A549 (cell line): Measurements from ENCODE around the gene HOXD9. TPM values are rescaled to one million over a fixed set of nuclear protein-coding genes. Genes with fewer than 3 reads are reported as not detected.

Source experiments
- ATAC-seq, 2 experiments: fragments of 200-7000 bp in 1 of 2; fragments of >200 bp in 1 of 2; cut with Nextera tagmentation in 1 of 2; cut with Tn5 transposase in 1 of 2; 3 replicates each; pipeline versions ENCODE4 v1.8.0 to v1.9.1; 2018 to 2020; ENCODE audit warnings: mild to moderate bottlenecking in 1 of 2, moderate library complexity in 1 of 2
- CTCF ChIA-PET: fragments of 300-600 bp; sonication (Branson Sonifier 250); formaldehyde crosslinking; extraction: SDS; loops from one replicate; lab custom pipeline; 2021; ENCODE audit warnings: antibody characterized with exemption, inconsistent platforms; lab: Yijun Ruan, JAX
- POLR2A ChIA-PET: fragments of 350-600 bp; formaldehyde crosslinking; extraction: SDS; loops from one replicate; lab custom pipeline; 2021; ENCODE audit warnings: antibody characterized with exemption, inconsistent platforms; lab: Yijun Ruan, JAX
- DNase-seq, 2 experiments: peaks; one replicate each; pipeline versions ENCODE4 v3.0.0 to v3.0.0-alpha.2; 2011 to 2016; ENCODE audit warnings: low read depth in 1 of 2, low spot score in 1 of 2
- FAIRE-seq: peaks from 2 replicates; lab custom pipeline; 2011; peaks lifted over from hg19 to GRCh38; lab: Jason Lieb, UNC
- H3K27ac ChIP-seq, 2 experiments: fragments of >200 bp; sonication (Bioruptor Twin); formaldehyde crosslinking; 3 replicates each; pipeline ENCODE4 v1.5.1; 2016 to 2017
- H3K4me1 ChIP-seq: fragments of >200 bp; sonication (Bioruptor Twin); formaldehyde crosslinking; 3 replicates; pipeline ENCODE4 v1.6.1; 2016
- H3K4me2 ChIP-seq: fragments of >200 bp; sonication (Bioruptor Twin); formaldehyde crosslinking; 3 replicates; pipeline ENCODE4 v1.6.1; 2016
- H3K4me3 ChIP-seq: fragments of >200 bp; sonication (Bioruptor Twin); formaldehyde crosslinking; 3 replicates; pipeline ENCODE4 v1.5.1; 2016
- H3K9me3 ChIP-seq: fragments of >200 bp; sonication (Bioruptor Twin); formaldehyde crosslinking; 3 replicates; pipeline ENCODE4 v1.6.1; 2016
- ATOH8 ChIP-seq: fragments of 250-450 bp; sonication (Bioruptor Pico); IDR thresholded peaks from 2 replicates; pipeline ENCODE4 v1.5.0; 2020; ENCODE audit warnings: low read depth, mild to moderate bottlenecking, moderate library complexity
- CBX2 ChIP-seq: fragments of 200-600 bp; sonication (generic); IDR thresholded peaks from 2 replicates; pipeline ENCODE4 v1.6.1; 2016; ENCODE audit warnings: low read depth, mild to moderate bottlenecking, borderline replicate concordance
- CEBPB ChIP-seq, 2 experiments: fragments of >200 bp in 1 of 2; sonication (Bioruptor Twin) in 1 of 2; formaldehyde crosslinking in 1 of 2; IDR thresholded peaks; 2 replicates each; pipeline ENCODE4 v1.6.1; 2012 to 2016
- CHD2 ChIP-seq: fragments of 150-350 bp; IDR thresholded peaks from 2 replicates; pipeline ENCODE4 v1.6.1; 2014; ENCODE audit warnings: low read length; ENCODE audit not compliant: partially characterized antibody
- E2F6 ChIP-seq: IDR thresholded peaks from 2 replicates; pipeline ENCODE4 v1.6.1; 2012; ENCODE audit warnings: low read depth, borderline replicate concordance
- EHF ChIP-seq: fragments of 250-450 bp; sonication (Bioruptor Pico); IDR thresholded peaks from 2 replicates; pipeline ENCODE4 v1.5.0; 2020; ENCODE audit warnings: mild to moderate bottlenecking
- ESRRA ChIP-seq: fragments of 150-350 bp; IDR thresholded peaks from 2 replicates; pipeline ENCODE4 v1.6.1; 2014; ENCODE audit warnings: mild to moderate bottlenecking, low read length, borderline replicate concordance
- FOSL2 ChIP-seq, 2 experiments: fragments of 450-650 bp in 1 of 2; fragments of >200 bp in 1 of 2; sonication (Bioruptor Twin) in 1 of 2; formaldehyde crosslinking; IDR thresholded peaks; 2 replicates each; pipeline versions ENCODE4 v1.5.0 to v1.6.1; 2016 to 2020; ENCODE audit warnings: mild to moderate bottlenecking in 1 of 2, moderate library complexity in 1 of 2
- FOXS1 ChIP-seq: fragments of 250-450 bp; sonication (Bioruptor Pico); IDR thresholded peaks from 2 replicates; pipeline ENCODE4 v1.5.0; 2020; ENCODE audit warnings: mild to moderate bottlenecking, moderate library complexity
- GATA3 ChIP-seq: IDR thresholded peaks from 2 replicates; pipeline ENCODE4 v1.6.1; 2012; ENCODE audit warnings: borderline replicate concordance
- JUN ChIP-seq, 2 experiments: fragments of >200 bp; sonication (Bioruptor Twin); formaldehyde crosslinking; IDR thresholded peaks; 2 replicates in 1 of 2; 3 replicates in 1 of 2; pipeline ENCODE4 v1.6.1; 2016 to 2017
- JUNB ChIP-seq: fragments of >200 bp; sonication (Bioruptor Twin); formaldehyde crosslinking; IDR thresholded peaks from 2 replicates; pipeline ENCODE4 v1.6.1; 2016
- MAFK ChIP-seq: fragments of 450-650 bp; IDR thresholded peaks from 2 replicates; pipeline ENCODE4 v1.6.1; 2014; ENCODE audit not compliant: partially characterized antibody
- NFE2L2 ChIP-seq: fragments of 150-350 bp; conservative IDR thresholded peaks from 2 replicates; pipeline ENCODE4 v1.6.1; 2014; ENCODE audit warnings: low read length
- PHF8 ChIP-seq: fragments of 200-600 bp; sonication (generic); IDR thresholded peaks from 2 replicates; pipeline ENCODE4 v1.6.1; 2016; ENCODE audit warnings: low read depth, mild to moderate bottlenecking, antibody characterized with exemption, moderate library complexity, borderline replicate concordance
- RARB ChIP-seq: fragments of 250-450 bp; sonication (Bioruptor Pico); IDR thresholded peaks from 2 replicates; pipeline ENCODE4 v1.8.0; 2021; ENCODE audit warnings: mild to moderate bottlenecking, moderate library complexity
- RCOR1 ChIP-seq: fragments of 150-350 bp; IDR thresholded peaks from 2 replicates; pipeline ENCODE4 v1.6.1; 2014; ENCODE audit warnings: antibody characterized with exemption, low read length, low read depth
- RNF2 ChIP-seq: fragments of 200-600 bp; sonication (generic); IDR thresholded peaks from 2 replicates; pipeline ENCODE4 v1.6.1; 2016; ENCODE audit warnings: low read depth, mild to moderate bottlenecking, antibody characterized with exemption, moderate library complexity, borderline replicate concordance
- TP53 ChIP-seq: fragments of 250-450 bp; sonication (Bioruptor Pico); IDR thresholded peaks from 2 replicates; pipeline ENCODE4 v1.5.0; 2021; ENCODE audit warnings: mild to moderate bottlenecking, moderate library complexity
- WGBS: methylation state at CpG from one replicate; pipeline ENCODE4 v1.1.6; 2017; ENCODE audit errors: missing lambda C conversion rate; 5-methylcytosine and 5-hydroxymethylcytosine counted together
- polyA plus RNA-seq, 4 experiments: library from polyadenylated mRNA; depleted of rRNA in 3 of 4; stranded (reverse); fragments of >200 nt; fragmentation: RNase III in 1 of 4; extraction: RNeasy Plus Mini Kit Qiagen cat#74134 plus additional on column Dnase treatment in 1 of 4; gene quantifications; 2 replicates in 3 of 4; 3 replicates in 1 of 4; pipeline ENCODE4 v1.2.3, GENCODE V29; 2011 to 2017

Gene HOXD9
- polyA plus RNA-seq, 2 of the 4 experiments (the other 2 are of a cell fraction) = 0.45 to 1.0 TPM

GRCh38 chr2:176172007-176172894, 49.7 kb downstream of the HOXD9 start:
- H3K4me1 ChIP-seq = peaks cover 6% of the 10 kb centered on the region; the same call in 1 of the 3 replicates
- 94% methylated on average over 44 of the region's 60 CpGs for WGBS
- ATAC-seq (no peak), DNase-seq (no peak), FAIRE-seq (no peak)
- H3K4me2 ChIP-seq = no peak overlapping the region
- ChIA-PET CTCF (no interaction called here), POLR2A (no interaction called here)
- TF ChIP-seq GATA3 (no peak), CHD2 (no peak), E2F6 (no peak), RCOR1 (no peak), TP53 (CRISPR knock-in tag) (no peak), PHF8 (no peak)
- no peak overlapping the region for H3K27ac ChIP-seq
- no peak overlapping the region for H3K4me3 ChIP-seq
- H3K9me3 ChIP-seq = no peaks in the 10 kb centered on the region

- no peak overlapping the region for H3K4me3 ChIP-seq
- DNase-seq = no peak
- ChIA-PET CTCF (interaction anchor here (0.7 to 1.4 kb wide), 3 partner anchors 32 to 465 kb away, joined by 3 read pairs; no protein-coding TSS in a partner anchor), POLR2A (no interaction called here)
- H3K9me3 ChIP-seq = no peaks in the 10 kb centered on the region
- WGBS = 86% methylated on average over 14 of the region's 14 CpGs
- no peak for FAIRE-seq
- H3K4me1 ChIP-seq = peaks cover 6% of the 10 kb centered on the region; the same call in 1 of the 3 replicates
- no peak for ATAC-seq
- no peak overlapping the region for H3K4me2 ChIP-seq
- H3K27ac ChIP-seq = no peak overlapping the region
- TF ChIP-seq FOXS1 (CRISPR knock-in tag) (no peak), CEBPB (IDR thresholded peaks at IDR 0.05) (no peak), NFE2L2 (no peak), ATOH8 (CRISPR knock-in tag) (no peak), EHF (no peak), JUN (IDR thresholded peaks at IDR 0.05) (no peak), FOSL2 (IDR thresholded peaks at IDR 0.05) (no peak), FOSL2 (CRISPR knock-in tag; IDR thresholded peaks at IDR 0.05) (no peak), RARB (CRISPR knock-in tag) (no peak)
Observed at GRCh38 chr2:176172895-176173566, 50.5 kb downstream of the HOXD9 start.

- Histone ChIP-seq H3K9me3 (no peaks in the 10 kb centered on the region), H3K27ac (no peak overlapping the region), H3K4me2 (0 out of 3 replicates have a peak overlapping the region, but pooled peaks have one; percentile 4)
- CTCF ChIA-PET = interaction anchor here (0.7 to 1.4 kb wide), 3 partner anchors 32 to 465 kb away, joined by 3 read pairs; no protein-coding TSS in a partner anchor
- WGBS = 59% methylated on average over 7 of the region's 7 CpGs
- no peak for DNase-seq
- no peak for FAIRE-seq
- no peak for ATAC-seq
- TF ChIP-seq RNF2 (no peak), CHD2 (no peak), ESRRA (no peak), CEBPB (IDR thresholded peaks at IDR 0.05) (no peak), CBX2 (no peak), JUNB (no peak), MAFK (peak; percentile 28)
- TF ChIP-seq, all 56 proteins: peak for 1
- Histone ChIP-seq H3K4me1 (peaks cover 6% of the 10 kb centered on the region; the same call in 1 of the 3 replicates), H3K4me3 (no peak overlapping the region)
- POLR2A ChIA-PET = no interaction called here
Observed at GRCh38 chr2:176173567-176174381, 51.3 kb downstream of the HOXD9 start.
